Panc1 (cell line): ENCODE data around the gene SDSL. TPM values are rescaled to one million over a fixed set of nuclear protein-coding genes. Genes with fewer than 3 reads are reported as not detected.

Experiments used
- ATAC-seq: fragments of 200-7000 bp; cut with Tn5 transposase; 2 replicates; pipeline ENCODE4 v1.9.1; 2020; ENCODE audit warnings: mild to moderate bottlenecking, moderate library complexity
- BruUV-seq: library from RNA; stranded (reverse); fragments of 400-500 nt; replicated peaks from 2 replicates; lab custom pipeline; 2021; lab: Mats Ljungman, UMichigan
- CTCF ChIA-PET: fragments of 300-600 bp; sonication (Branson Sonifier 250); formaldehyde crosslinking; loops from one replicate; lab custom pipeline; 2022; ENCODE audit warnings: antibody characterized with exemption; lab: Charles Lee
- POLR2A ChIA-PET: fragments of 300-600 bp; sonication (Branson Sonifier 250); formaldehyde crosslinking; loops from one replicate; lab custom pipeline; 2022; ENCODE audit warnings: antibody characterized with exemption; lab: Charles Lee
- DNase-seq: peaks from one replicate; pipeline ENCODE4 v3.0.0-alpha.2; 2010; ENCODE audit warnings: low read depth, low spot score
- H3K27ac ChIP-seq: 2 replicates; pipeline ENCODE4 v1.5.1; 2011; ENCODE audit warnings: mild to moderate bottlenecking, low read length, inconsistent platforms
- H3K27me3 ChIP-seq: fragments of 200-500 bp; sonication (Bioruptor generic); 2 replicates; pipeline ENCODE4 v1.6.0; 2014; ENCODE audit warnings: low read length, inconsistent platforms; ENCODE audit not compliant: control insufficient read depth, insufficient read depth
- H3K36me3 ChIP-seq: fragments of 200-500 bp; sonication (Bioruptor generic); 2 replicates; pipeline ENCODE4 v1.5.1; 2014; ENCODE audit warnings: inconsistent platforms, mild to moderate bottlenecking, low read length, moderate library complexity; ENCODE audit not compliant: control insufficient read depth, insufficient read depth
- H3K4me1 ChIP-seq: 2 replicates; pipeline ENCODE4 v1.5.1; 2011; ENCODE audit warnings: inconsistent platforms, mild to moderate bottlenecking, low read length, moderate library complexity; ENCODE audit not compliant: control insufficient read depth, insufficient read depth
- H3K4me3 ChIP-seq, 2 experiments: 2 replicates each; pipeline ENCODE4 v1.5.1; 2011 to 2012; ENCODE audit warnings: low read depth in 2 of 2, low read length in 2 of 2, mild to moderate bottlenecking in 2 of 2, inconsistent platforms in 1 of 2, moderate library complexity in 1 of 2
- H3K9me3 ChIP-seq: fragments of 200-500 bp; sonication (Bioruptor generic); 2 replicates; pipeline ENCODE4 v1.5.1; 2014; ENCODE audit warnings: low read depth, mild to moderate bottlenecking, inconsistent platforms, low read length, moderate library complexity; ENCODE audit not compliant: control insufficient read depth, insufficient read depth
- CTCF ChIP-seq: fragments of 450-650 bp; IDR thresholded peaks from 2 replicates; pipeline ENCODE4 v1.5.1; 2017; ENCODE audit warnings: mild to moderate bottlenecking
- POLR2AphosphoS5 ChIP-seq: IDR thresholded peaks from 2 replicates; pipeline ENCODE4 v1.6.1; 2012; ENCODE audit warnings: mild to moderate bottlenecking, low read depth, low read length, moderate library complexity
- SIN3A ChIP-seq: IDR thresholded peaks from 2 replicates; pipeline ENCODE4 v1.6.1; 2012; ENCODE audit warnings: low read depth, mild to moderate bottlenecking, low read length, moderate library complexity, borderline replicate concordance; ENCODE audit not compliant: insufficient read depth
- TCF7L2 ChIP-seq: IDR thresholded peaks from 2 replicates; pipeline ENCODE4 v1.6.1; 2011; ENCODE audit warnings: mild to moderate bottlenecking, low read depth, low read length, inconsistent platforms
- in situ Hi-C: cut with HindIII; loops from 2 replicates; pipeline ENCODE4 v1.10.0; 2016; ENCODE audit warnings: low sequenced_read_pairs, low pct_unique_long_range_greater_than_20kb
- intact Hi-C: fragments of 100-400 bp; cut with micrococcal nuclease; formaldehyde crosslinking; loops from one replicate; pipeline ENCODE4 v1.10.0; 2022; ENCODE audit not compliant: unreplicated experiment
- total RNA-seq: library from RNA; stranded (reverse); gene quantifications from one replicate; pipeline ENCODE4 v1.2.1, GENCODE V29; 2021; ENCODE audit not compliant: unreplicated experiment
- TF ChIP-seq, protein P1 (sequence below), 2 experiments: IDR thresholded peaks; 2 replicates each; pipeline ENCODE4 v1.6.1; 2011 to 2012; ENCODE audit warnings: low read depth in 2 of 2, control low read depth in 1 of 2, low read length in 1 of 2, mild to moderate bottlenecking in 1 of 2, moderate library complexity in 1 of 2; ENCODE audit not compliant: insufficient read depth in 1 of 2

Gene SDSL
- total RNA-seq, 1 experiment from 2014 or later = 5.8 TPM

DNA sequence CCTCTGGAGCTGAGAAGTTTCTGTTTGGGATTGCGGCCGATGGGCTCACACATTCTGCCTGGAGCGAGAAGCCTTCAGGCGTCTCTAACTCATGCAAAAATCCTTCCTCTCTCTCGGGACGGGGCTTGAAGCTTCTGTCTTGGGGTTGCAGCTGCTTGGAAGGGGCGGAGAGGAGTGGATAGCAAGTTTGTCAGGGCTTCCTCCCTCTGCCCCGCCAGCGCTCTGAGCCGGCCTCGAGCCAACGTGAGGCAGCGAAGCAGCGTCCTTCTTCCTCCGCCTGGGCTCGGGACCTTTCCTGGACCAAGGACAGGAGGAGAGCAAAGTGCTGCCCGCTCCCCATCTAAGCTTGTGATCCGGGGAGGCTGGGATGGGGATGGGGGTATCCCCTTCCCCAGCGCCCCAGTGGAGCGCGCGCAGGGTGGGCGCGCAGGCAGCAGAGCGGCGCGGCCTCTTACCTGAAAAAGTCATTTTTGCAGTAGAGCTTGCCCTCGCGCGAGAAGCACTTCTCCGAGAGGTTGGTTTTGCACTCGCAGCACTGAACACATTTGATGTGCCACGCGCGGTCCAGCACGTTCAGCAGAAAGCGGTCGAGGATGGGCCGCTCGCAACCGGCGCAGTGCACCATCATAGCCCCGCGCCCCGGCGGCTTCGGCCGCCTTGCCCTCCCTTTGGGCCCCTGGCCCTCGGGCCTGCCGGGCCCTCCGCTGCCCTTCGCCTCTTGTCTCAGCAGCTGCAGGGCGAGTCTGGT, 48.9 kb downstream of the SDSL start:
- ChIA-PET POLR2A (no interaction called here), CTCF (interaction anchor here (0.6 kb wide), 1 partner anchor 483 kb away, joined by 4 read pairs; no protein-coding TSS in a partner anchor)
- intact Hi-C loops = no loop called here
- in situ Hi-C loops = no loop called here
- Histone ChIP-seq H3K27me3 (peaks cover 58% of the 10 kb centered on the region), H3K4me1 (peaks cover 13% of the 10 kb centered on the region), H3K36me3 (no peaks in the 10 kb centered on the region), H3K27ac (no peak overlapping the region), H3K9me3 (no peaks in the 10 kb centered on the region), H3K4me3 (peak overlapping the region in 1 of 2 experiments; percentile 6; a peak in 1 of 4 replicates)
- DNase-seq = no peak
- TF ChIP-seq, protein P1, sequence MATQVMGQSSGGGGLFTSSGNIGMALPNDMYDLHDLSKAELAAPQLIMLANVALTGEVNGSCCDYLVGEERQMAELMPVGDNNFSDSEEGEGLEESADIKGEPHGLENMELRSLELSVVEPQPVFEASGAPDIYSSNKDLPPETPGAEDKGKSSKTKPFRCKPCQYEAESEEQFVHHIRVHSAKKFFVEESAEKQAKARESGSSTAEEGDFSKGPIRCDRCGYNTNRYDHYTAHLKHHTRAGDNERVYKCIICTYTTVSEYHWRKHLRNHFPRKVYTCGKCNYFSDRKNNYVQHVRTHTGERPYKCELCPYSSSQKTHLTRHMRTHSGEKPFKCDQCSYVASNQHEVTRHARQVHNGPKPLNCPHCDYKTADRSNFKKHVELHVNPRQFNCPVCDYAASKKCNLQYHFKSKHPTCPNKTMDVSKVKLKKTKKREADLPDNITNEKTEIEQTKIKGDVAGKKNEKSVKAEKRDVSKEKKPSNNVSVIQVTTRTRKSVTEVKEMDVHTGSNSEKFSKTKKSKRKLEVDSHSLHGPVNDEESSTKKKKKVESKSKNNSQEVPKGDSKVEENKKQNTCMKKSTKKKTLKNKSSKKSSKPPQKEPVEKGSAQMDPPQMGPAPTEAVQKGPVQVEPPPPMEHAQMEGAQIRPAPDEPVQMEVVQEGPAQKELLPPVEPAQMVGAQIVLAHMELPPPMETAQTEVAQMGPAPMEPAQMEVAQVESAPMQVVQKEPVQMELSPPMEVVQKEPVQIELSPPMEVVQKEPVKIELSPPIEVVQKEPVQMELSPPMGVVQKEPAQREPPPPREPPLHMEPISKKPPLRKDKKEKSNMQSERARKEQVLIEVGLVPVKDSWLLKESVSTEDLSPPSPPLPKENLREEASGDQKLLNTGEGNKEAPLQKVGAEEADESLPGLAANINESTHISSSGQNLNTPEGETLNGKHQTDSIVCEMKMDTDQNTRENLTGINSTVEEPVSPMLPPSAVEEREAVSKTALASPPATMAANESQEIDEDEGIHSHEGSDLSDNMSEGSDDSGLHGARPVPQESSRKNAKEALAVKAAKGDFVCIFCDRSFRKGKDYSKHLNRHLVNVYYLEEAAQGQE (IDR thresholded peaks at IDR 0.05; ENCODE audit: insufficient read depth in 1 of 2, low read depth in 2 of 2, low read length in 1 of 2) = no peak
- TF ChIP-seq TCF7L2 (no peak), SIN3A (no peak), POLR2AphosphoS5 (no peak), CTCF (no peak)
- no TSS peak for BruUV-seq
- ATAC-seq = peak; percentile 26; the same call in 1 of the 2 replicates

- ChIA-PET POLR2A (no interaction called here), CTCF (interaction anchor here (0.6 kb wide), 2 partner anchors 260 to 483 kb away, joined by 3 to 4 read pairs; no protein-coding TSS in a partner anchor)
- in situ Hi-C loops = no loop called here
- Histone ChIP-seq H3K27ac (no peak within 1 kb of the TSS), H3K36me3 (no peaks in the 10 kb centered on the region), H3K4me3 (peak within 1 kb of the TSS in 1 of 2 experiments; percentile 6; a peak in 1 of 4 replicates), H3K9me3 (no peaks in the 10 kb centered on the region), H3K4me1 (peaks cover 13% of the 10 kb centered on the region), H3K27me3 (peaks cover 52% of the 10 kb centered on the region)
- TF ChIP-seq CTCF = no peak
- TF ChIP-seq POLR2AphosphoS5 = no peak
- no peak for TF ChIP-seq SIN3A
- TF ChIP-seq, protein P1 (IDR thresholded peaks at IDR 0.05; ENCODE audit: insufficient read depth in 1 of 2, low read depth in 2 of 2, low read length in 1 of 2) = no peak
- no peak for TF ChIP-seq TCF7L2
- DNase-seq = no peak
- intact Hi-C loops = no loop called here
- no TSS peak for BruUV-seq
- ATAC-seq = no peak
Observed at GRCh38 chr12:113471619-113472171, 49.5 kb downstream of the SDSL start, which contains the start of gene LHX5. TSS of gene LHX5 (minus strand) at chr12:113471871. CDS start at chr12:113471498, 373 bp downstream.
